Measurements from ENCODE around the gene COG7. TPM values are rescaled to one million over a fixed set of nuclear protein-coding genes. Genes with fewer than 3 reads are reported as not detected.

Gene COG7
- total RNA-seq (10 to 100 TPM; 16.5 to 21.5 (median 19.3) TPM), polyA plus RNA-seq (10 to 100 TPM; 13.8 to 15.1 TPM)
- long read RNA-seq, donor 1, transcript COG7-201 (17 exons, 2,926 nt): major isoform, 34 of 50 reads
- long read RNA-seq, donor 1, partial matches to known transcripts: 7 of 50 reads
- long read RNA-seq, donor 1, other reads (novel, unspliced or antisense): 9 of 50 reads
- long read RNA-seq, donor 2, transcript COG7-201 (17 exons, 2,926 nt): major isoform, 5 of 5 reads
- long read RNA-seq, donor 2, partial matches to known transcripts: 0 of 5 reads
- long read RNA-seq, donor 2, other reads (novel, unspliced or antisense): 0 of 5 reads
- long read RNA-seq, donor 3, transcript COG7-201 (17 exons, 2,926 nt): major isoform, 18 of 29 reads
- long read RNA-seq, donor 3, partial matches to known transcripts: 5 of 29 reads
- long read RNA-seq, donor 3, other reads (novel, unspliced or antisense): 5 of 29 reads

GRCh38 chr16:23452572-23453337 lies at the start of gene COG7:
TSS of gene COG7 (minus strand) at chr16:23453189. CDS start at chr16:23452994, 195 bp downstream.
- peak; percentile 10 for TF ChIP-seq POLR2A (IDR thresholded peaks at IDR 0.05)
- peak in 1 of 3 donors; percentile 26 for TF ChIP-seq CTCF (IDR thresholded peaks at IDR 0.05)
- no peak for TF ChIP-seq EP300 (IDR thresholded peaks at IDR 0.05)
- H3K36me3 ChIP-seq: no peaks in the 10 kb centered on the region
- H3K4me1 ChIP-seq (ENCODE audit: insufficient read depth): peaks cover 6% of the 10 kb centered on the region
- DNase-seq: peak; percentile 84 to 93 (median 89)
- H3K9me3 ChIP-seq: no peaks in the 10 kb centered on the region
- H3K4me3 ChIP-seq: peak within 1 kb of the TSS; percentile 73
- H3K27ac ChIP-seq: peak within 1 kb of the TSS in 1 of 2 donors; percentile 53
- intact Hi-C loops (cut with DNase I): no loop called here
- WGBS, 3 donors: 0% methylated on average over 49 to 57 of the region's 57 CpGs
- no peaks in the 10 kb centered on the region for H3K27me3 ChIP-seq

GRCh38 chr16:23502466-23502865 lies 49.5 kb upstream of the COG7 start:
- Histone ChIP-seq H3K27ac (peak overlapping the region in 1 of 2 donors; percentile 68), H3K27me3 (no peaks in the 10 kb centered on the region), H3K9me3 (no peaks in the 10 kb centered on the region), H3K4me3 (no peak overlapping the region), H3K4me1 (ENCODE audit: insufficient read depth) (peaks cover 55% of the 10 kb centered on the region), H3K36me3 (no peaks in the 10 kb centered on the region)
- TF ChIP-seq CTCF (IDR thresholded peaks at IDR 0.05) (no peak), POLR2A (IDR thresholded peaks at IDR 0.05) (no peak), EP300 (IDR thresholded peaks at IDR 0.05) (no peak)
- no peak for DNase-seq
- WGBS, 3 donors: 39 to 63% (median 61%) methylated on average over 2 of the region's 2 CpGs
- intact Hi-C loops (cut with DNase I): loop anchor here in 1 of 4 donors (10.0 kb wide), 1 partner anchor 52 kb away; the partner anchor contains the start of genes EARS2 and UBFD1

- H3K4me1 ChIP-seq (ENCODE audit: insufficient read depth): peaks cover 55% of the 10 kb centered on the region
- peak overlapping the region in 1 of 2 donors; percentile 68 for H3K27ac ChIP-seq
- no peak overlapping the region for H3K4me3 ChIP-seq
- H3K27me3 ChIP-seq: no peaks in the 10 kb centered on the region
- H3K36me3 ChIP-seq: no peaks in the 10 kb centered on the region
- no peak for TF ChIP-seq EP300 (IDR thresholded peaks at IDR 0.05)
- WGBS, 3 donors: 7 to 36% (median 24%) methylated on average over 5 of the region's 5 CpGs
- intact Hi-C loops (cut with DNase I): loop anchor here in 1 of 4 donors (10.0 kb wide), 1 partner anchor 54 kb away; the partner anchor contains the start of genes EARS2 and UBFD1
- no peaks in the 10 kb centered on the region for H3K9me3 ChIP-seq
- peak in 3 of 5 donors; percentile 37 to 50 (median 39) for DNase-seq
Observed at GRCh38 chr16:23501291-23501690, 48.3 kb upstream of the COG7 start.

- H3K4me1 ChIP-seq (ENCODE audit: insufficient read depth): peaks cover 52% of the 10 kb centered on the region
Observed at GRCh38 chr16:23500862-23501225, 47.9 kb upstream of the COG7 start.

More at GRCh38 chr16:23500862-23501225, 47.9 kb upstream of the COG7 start:
- 25 to 44% (median 38%) methylated on average over 4 of the region's 4 CpGs for WGBS, 3 donors
- intact Hi-C loops (cut with DNase I): loop anchor here in 1 of 4 donors (10.0 kb wide), 1 partner anchor 54 kb away; the partner anchor contains the start of genes EARS2 and UBFD1
- Histone ChIP-seq H3K9me3 (no peaks in the 10 kb centered on the region), H3K27me3 (no peaks in the 10 kb centered on the region), H3K27ac (peak overlapping the region in 1 of 2 donors; percentile 68), H3K4me3 (no peak overlapping the region), H3K36me3 (no peaks in the 10 kb centered on the region)
- DNase-seq: no peak
- TF ChIP-seq EP300 (IDR thresholded peaks at IDR 0.05) (no peak), CTCF (IDR thresholded peaks at IDR 0.05) (no peak), POLR2A (IDR thresholded peaks at IDR 0.05) (no peak)

All from ovary (tissue), 10 donors.